ENCODE results near the gene TPP2.

DNA sequence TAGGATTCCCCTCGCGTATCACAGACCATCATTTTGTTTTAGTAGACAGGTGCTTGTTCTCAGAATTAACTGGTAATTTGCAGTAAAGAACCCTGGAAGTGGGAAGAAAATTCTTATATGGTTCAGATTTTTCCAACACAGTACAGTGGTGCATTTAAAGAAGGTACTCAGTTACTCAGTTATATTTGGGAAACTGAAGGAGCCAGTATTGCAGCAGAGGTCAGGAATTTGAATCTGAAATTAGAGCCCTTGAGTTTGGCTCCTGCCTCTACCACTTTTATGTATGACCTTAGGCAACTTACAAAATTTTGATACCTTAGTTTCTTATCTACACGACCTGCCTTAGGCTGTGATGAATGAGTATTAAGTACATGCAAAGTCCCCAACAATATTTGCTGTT lies 78.3 kb downstream of the TPP2 start:
- TF ChIP-seq, protein P1, sequence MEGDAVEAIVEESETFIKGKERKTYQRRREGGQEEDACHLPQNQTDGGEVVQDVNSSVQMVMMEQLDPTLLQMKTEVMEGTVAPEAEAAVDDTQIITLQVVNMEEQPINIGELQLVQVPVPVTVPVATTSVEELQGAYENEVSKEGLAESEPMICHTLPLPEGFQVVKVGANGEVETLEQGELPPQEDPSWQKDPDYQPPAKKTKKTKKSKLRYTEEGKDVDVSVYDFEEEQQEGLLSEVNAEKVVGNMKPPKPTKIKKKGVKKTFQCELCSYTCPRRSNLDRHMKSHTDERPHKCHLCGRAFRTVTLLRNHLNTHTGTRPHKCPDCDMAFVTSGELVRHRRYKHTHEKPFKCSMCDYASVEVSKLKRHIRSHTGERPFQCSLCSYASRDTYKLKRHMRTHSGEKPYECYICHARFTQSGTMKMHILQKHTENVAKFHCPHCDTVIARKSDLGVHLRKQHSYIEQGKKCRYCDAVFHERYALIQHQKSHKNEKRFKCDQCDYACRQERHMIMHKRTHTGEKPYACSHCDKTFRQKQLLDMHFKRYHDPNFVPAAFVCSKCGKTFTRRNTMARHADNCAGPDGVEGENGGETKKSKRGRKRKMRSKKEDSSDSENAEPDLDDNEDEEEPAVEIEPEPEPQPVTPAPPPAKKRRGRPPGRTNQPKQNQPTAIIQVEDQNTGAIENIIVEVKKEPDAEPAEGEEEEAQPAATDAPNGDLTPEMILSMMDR (IDR thresholded peaks at IDR 0.05), result no peak
- TF ChIP-seq TCF7L2 (IDR thresholded peaks at IDR 0.05; ENCODE audit: low read depth, low read length) (no peak), POLR2AphosphoS5 (IDR thresholded peaks at IDR 0.05; ENCODE audit: low read depth, low read length) (no peak)
- TF ChIP-seq, protein P2, sequence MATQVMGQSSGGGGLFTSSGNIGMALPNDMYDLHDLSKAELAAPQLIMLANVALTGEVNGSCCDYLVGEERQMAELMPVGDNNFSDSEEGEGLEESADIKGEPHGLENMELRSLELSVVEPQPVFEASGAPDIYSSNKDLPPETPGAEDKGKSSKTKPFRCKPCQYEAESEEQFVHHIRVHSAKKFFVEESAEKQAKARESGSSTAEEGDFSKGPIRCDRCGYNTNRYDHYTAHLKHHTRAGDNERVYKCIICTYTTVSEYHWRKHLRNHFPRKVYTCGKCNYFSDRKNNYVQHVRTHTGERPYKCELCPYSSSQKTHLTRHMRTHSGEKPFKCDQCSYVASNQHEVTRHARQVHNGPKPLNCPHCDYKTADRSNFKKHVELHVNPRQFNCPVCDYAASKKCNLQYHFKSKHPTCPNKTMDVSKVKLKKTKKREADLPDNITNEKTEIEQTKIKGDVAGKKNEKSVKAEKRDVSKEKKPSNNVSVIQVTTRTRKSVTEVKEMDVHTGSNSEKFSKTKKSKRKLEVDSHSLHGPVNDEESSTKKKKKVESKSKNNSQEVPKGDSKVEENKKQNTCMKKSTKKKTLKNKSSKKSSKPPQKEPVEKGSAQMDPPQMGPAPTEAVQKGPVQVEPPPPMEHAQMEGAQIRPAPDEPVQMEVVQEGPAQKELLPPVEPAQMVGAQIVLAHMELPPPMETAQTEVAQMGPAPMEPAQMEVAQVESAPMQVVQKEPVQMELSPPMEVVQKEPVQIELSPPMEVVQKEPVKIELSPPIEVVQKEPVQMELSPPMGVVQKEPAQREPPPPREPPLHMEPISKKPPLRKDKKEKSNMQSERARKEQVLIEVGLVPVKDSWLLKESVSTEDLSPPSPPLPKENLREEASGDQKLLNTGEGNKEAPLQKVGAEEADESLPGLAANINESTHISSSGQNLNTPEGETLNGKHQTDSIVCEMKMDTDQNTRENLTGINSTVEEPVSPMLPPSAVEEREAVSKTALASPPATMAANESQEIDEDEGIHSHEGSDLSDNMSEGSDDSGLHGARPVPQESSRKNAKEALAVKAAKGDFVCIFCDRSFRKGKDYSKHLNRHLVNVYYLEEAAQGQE (IDR thresholded peaks at IDR 0.05; ENCODE audit: insufficient read depth in 1 of 2, low read depth in 2 of 2, low read length in 1 of 2), result no peak

Measured in Panc1 (cell line).